Cardiac muscle cell (in vitro differentiated cells and primary cell): Measurements from ENCODE around the gene C10orf53. TPM values are rescaled to one million over a fixed set of nuclear protein-coding genes. Genes with fewer than 3 reads are reported as not detected.

Experiments
- DNase-seq, 2 donors: peaks; one replicate each; pipeline versions ENCODE4 v3.0.0 to v3.0.0-alpha.2; 2010 to 2017; ENCODE audit warnings: low read depth in 1 of 2, low spot score in 1 of 2
- H3K27ac ChIP-seq: fragments of 200-600 bp; sonication (generic); 2 replicates; pipeline ENCODE4 v1.5.1; 2016
- H3K27me3 ChIP-seq: fragments of 200-600 bp; sonication (generic); 2 replicates; pipeline ENCODE4 v1.6.0; 2016; ENCODE audit warnings: control low read depth
- H3K36me3 ChIP-seq: fragments of 200-600 bp; sonication (generic); 2 replicates; pipeline ENCODE4 v1.5.1; 2016; ENCODE audit warnings: control low read depth
- H3K4me1 ChIP-seq: fragments of 200-600 bp; sonication (generic); 2 replicates; pipeline ENCODE4 v1.8.1; 2017; ENCODE audit warnings: low read depth, mild to moderate bottlenecking, mixed run types
- H3K4me3 ChIP-seq: fragments of 200-600 bp; sonication (generic); 2 replicates; pipeline ENCODE4 v1.5.1; 2016; ENCODE audit warnings: mild to moderate bottlenecking
- H3K9me3 ChIP-seq: fragments of 200-600 bp; sonication (generic); 2 replicates; pipeline ENCODE4 v1.5.1; 2017; ENCODE audit warnings: low read depth, mild to moderate bottlenecking, control low read depth
- polyA plus RNA-seq: library from polyadenylated mRNA; unstranded; fragments of >200 nt; fragmentation: Nextera tagmentation; extraction: Ambion mirVana; gene quantifications from 2 replicates; pipeline ENCODE4 v1.2.1, GENCODE V29; 2016
- total RNA-seq: library from RNA; depleted of rRNA; stranded (reverse); fragments of >200 nt; gene quantifications from 2 replicates; pipeline ENCODE4 v1.2.3, GENCODE V29; 2016
- TF ChIP-seq, protein P1 (sequence below): IDR thresholded peaks from 2 replicates; pipeline ENCODE4 v1.5.1; 2012; ENCODE audit warnings: low read depth, mild to moderate bottlenecking, low read length

Gene C10orf53
- total and polyA plus RNA-seq, 2 experiments from 2014 or later, result not detected

GRCh38 chr10:49746626-49747302 is 67.3 kb downstream of the C10orf53 start:
- Histone ChIP-seq H3K27ac (no peak overlapping the region), H3K4me1 (no peaks in the 10 kb centered on the region), H3K36me3 (peaks cover 11% of the 10 kb centered on the region), H3K27me3 (no peaks in the 10 kb centered on the region), H3K4me3 (no peak overlapping the region), H3K9me3 (no peaks in the 10 kb centered on the region)
- TF ChIP-seq, protein P1, sequence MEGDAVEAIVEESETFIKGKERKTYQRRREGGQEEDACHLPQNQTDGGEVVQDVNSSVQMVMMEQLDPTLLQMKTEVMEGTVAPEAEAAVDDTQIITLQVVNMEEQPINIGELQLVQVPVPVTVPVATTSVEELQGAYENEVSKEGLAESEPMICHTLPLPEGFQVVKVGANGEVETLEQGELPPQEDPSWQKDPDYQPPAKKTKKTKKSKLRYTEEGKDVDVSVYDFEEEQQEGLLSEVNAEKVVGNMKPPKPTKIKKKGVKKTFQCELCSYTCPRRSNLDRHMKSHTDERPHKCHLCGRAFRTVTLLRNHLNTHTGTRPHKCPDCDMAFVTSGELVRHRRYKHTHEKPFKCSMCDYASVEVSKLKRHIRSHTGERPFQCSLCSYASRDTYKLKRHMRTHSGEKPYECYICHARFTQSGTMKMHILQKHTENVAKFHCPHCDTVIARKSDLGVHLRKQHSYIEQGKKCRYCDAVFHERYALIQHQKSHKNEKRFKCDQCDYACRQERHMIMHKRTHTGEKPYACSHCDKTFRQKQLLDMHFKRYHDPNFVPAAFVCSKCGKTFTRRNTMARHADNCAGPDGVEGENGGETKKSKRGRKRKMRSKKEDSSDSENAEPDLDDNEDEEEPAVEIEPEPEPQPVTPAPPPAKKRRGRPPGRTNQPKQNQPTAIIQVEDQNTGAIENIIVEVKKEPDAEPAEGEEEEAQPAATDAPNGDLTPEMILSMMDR, result no peak
- DNase-seq, result no peak

Other genes starting within 250 kb of the C10orf53 start
- gene ERCC6, start 140.5 kb upstream of the C10orf53 start, total RNA-seq, result 6.8 and 9.7 TPM in 2 replicates
- gene ERCC6, start 140.5 kb upstream of the C10orf53 start, polyA plus RNA-seq, result 5.4 and 8.2 TPM in 2 replicates
- gene SLC18A3, start 69.3 kb upstream of the C10orf53 start, total RNA-seq, result not detected in 2 replicates
- gene SLC18A3, start 69.3 kb upstream of the C10orf53 start, polyA plus RNA-seq, result not detected in 2 replicates
- not detected in 2 replicates for gene CHAT, start 65.6 kb upstream of the C10orf53 start, total RNA-seq
- gene CHAT, start 65.6 kb upstream of the C10orf53 start, polyA plus RNA-seq, result not detected in 2 replicates
- 35.4 and 44.6 TPM in 2 replicates for gene OGDHL, start 82.7 kb downstream of the C10orf53 start, total RNA-seq
- 21.4 and 25.8 TPM in 2 replicates for gene OGDHL, start 82.7 kb downstream of the C10orf53 start, polyA plus RNA-seq